T-helper 9 cell (primary cell): ENCODE results near the gene KLF15.

Experiments
- DNase-seq: peaks from one replicate; pipeline ENCODE4 v3.0.0-alpha.2; 2020

Gene KLF15

DNA sequence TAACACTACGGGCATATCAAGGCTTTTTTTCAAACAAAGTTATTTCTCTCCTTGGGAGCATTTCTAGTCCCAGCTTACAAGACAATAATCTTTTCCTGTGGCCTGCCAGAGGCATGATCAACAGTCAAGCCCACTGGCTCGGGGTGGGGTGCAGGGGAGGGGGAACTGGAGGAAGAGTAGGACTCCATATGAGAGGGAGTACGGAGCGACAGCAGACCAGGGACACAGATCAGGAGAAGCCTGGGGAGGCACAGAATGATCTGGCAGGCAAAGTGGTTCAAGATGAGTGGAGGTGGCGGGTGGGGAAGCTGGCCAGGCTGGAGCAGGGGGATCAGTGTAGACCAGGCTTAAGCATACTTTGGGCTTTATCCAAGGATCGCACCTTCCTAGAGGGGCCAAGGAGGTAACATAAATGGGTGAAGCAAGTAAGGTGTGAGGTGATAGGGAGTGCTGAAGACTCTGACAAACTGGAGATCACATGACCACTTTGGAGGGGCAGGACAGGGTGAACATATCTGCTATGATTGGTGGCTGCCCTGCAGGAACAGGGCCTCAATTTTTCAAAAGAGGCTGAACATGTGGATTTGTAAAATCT lies 37.4 kb downstream of the KLF15 start:
- DNase-seq: no peak

DNA sequence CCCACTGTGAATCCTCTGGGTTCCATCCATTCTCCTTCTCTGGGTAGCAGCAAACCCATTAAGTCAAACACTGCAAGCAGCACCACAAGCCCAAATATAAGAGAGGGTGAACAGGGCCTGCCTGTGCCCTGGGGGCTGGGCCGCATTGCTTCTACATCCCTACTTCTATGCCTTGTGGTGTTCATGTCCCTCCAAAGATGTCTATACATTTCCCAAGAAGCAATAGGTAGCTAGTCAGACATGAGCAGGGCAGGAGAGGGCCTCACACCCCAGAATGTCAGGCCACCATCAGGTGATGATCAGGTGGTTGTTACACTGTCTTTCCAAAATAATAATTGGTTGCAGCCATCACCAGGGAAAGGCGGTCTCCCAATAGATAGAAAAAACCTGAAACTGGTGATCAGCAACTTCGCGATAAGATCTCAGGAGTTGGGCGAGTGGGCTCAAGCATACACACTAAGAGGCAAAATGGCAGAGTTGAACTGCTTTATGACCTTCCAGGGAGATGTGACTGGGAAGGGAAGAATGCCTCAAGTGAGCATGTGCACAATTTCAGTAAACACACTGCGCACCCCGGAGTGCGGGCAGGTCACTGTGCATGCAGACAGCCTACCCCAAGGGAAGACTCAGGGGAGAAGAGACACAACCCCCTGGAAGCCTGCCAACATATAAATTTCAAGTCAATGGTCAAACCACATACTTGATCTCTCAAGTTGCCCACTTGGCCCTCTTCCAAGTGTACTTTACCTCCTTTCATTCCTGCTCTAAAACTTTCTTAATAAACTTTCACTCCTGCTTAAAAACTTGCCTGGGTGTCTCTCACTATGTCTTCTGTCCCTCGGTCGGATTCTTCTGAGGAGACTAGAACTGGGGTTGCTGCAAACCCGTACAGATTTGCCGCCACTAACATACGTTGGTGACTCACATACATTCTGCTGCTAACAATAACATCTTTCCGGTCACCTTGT lies 39.9 kb downstream of the KLF15 start:
- no peak for DNase-seq

- no peak for DNase-seq
These were observed 40.7 kb downstream of the KLF15 start for GRCh38 chr3:126316501-126316939.

- DNase-seq: no peak
These were observed 41.2 kb downstream of the KLF15 start for GRCh38 chr3:126316031-126316461.

DNA sequence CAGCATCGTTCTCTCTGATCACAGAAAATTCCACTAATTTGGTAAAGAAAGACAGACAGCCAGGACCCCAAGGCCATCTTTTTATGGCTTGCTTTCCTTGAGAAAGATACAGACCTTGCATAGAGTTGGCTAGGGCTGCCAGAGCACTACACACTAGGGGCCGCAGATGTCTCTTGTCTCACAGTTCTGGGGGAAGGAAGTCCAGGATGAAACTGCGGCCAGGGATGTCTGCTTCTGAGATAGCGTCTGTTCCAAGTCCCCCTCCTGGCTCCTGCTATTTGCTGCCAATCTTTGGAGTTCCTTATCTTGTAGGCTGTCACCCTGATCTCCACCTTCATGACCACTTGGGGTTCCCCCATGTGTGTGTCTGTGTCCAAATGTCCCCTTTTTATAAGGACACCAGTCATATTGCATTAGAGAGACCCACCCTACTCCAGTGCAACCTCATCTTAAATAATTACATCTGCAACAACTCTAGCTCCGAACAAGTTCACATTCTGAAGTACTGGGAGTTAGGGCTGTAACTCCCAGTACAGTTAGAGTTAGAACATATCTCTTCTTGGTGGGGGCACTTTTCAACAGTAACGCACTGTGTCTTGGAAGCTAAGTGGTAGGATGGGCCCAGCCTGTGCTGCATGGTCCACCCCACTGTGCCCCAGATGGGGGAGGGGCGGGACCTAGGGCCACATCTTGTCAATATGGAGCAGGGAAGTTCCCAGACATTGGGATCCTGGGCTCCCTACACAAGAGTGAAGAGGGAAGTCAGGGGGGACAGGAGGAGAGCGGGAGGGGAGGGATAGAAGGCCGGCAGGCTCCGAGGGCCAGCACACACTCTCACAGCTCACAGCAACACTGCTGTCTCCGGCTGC lies 42.2 kb downstream of the KLF15 start:
- DNase-seq: no peak

DNA sequence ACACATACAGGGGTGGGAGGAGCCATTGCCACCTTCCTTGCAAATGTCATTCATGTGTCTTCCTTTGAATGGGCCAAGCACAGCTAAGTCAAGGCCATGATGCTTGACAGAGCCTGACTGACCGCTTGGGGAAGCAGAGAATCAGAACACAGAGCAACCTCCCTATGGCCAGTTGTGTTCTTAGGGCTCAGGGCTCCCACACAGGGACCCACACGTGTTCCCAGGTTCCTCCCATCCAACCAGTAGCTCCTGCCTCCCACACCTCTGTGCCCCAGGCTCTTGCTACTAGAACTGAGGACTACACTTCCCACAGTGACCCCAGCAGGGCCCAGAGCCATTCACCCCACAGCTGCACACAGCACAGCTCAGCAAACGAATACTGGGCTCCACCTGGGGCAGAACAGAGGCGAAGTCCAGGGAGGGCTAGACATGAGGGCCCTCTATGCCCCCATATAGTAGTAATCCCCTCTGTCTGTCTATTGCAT lies 42.9 kb downstream of the KLF15 start:
- DNase-seq: no peak

GRCh38 chr3:126313580-126314304 lies 43.5 kb downstream of the KLF15 start:
- DNase-seq: no peak

GRCh38 chr3:126313166-126313565 lies 44.0 kb downstream of the KLF15 start:
- no peak for DNase-seq

- DNase-seq: no peak
These were observed 44.9 kb downstream of the KLF15 start for GRCh38 chr3:126312341-126312740.

DNA sequence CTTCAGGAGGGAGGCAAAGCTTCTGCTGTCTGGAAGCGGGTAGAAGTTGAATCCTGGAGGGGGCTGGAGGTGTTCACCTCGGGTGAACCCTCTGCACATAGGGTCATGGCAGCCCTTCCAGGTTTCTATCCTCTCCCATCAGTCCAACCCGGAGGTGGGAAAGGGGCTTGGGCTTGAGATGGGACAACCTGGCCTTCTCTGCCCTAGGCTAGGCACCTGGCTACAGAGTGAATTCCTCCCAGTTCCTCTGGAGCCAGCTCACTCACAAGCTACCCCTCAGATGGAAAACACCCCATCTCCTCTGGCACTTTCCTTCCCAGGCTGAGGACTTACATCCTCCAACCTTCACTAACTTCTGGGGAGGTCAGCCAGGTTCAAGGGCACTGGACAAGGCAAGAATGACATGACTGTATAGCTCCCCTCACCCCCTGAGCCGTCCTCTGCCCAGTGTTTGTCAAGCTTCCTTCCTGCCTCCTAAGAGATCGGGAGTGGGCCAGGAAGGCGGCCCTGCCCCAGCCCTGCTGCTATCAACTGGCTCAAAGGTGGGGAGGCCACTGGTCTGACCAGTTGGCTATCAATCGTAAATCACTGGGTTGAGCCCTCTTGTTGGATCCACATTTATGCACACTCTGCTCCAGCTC lies 45.8 kb downstream of the KLF15 start:
- no peak for DNase-seq

DNA sequence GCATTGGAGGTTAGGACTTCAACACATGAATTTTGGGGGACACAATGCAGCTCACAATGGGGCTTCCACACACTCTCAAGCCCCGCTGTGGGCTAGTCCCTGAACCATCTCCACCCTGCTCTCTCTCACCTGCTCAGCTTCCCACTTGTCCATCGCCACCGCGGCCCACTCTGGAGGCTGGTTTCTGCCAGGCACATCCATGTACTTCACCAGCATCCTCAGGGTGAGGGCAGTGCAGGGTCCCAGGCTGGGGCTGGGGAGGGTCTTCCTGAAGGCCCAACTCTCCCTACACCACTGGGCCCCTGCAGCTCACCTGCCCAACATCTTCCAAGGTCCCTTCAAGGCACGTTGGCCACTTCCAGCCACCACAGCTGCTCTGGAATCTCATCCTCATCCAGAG lies 46.4 kb downstream of the KLF15 start:
- no peak for DNase-seq

- no peak for DNase-seq
These were observed 47.1 kb downstream of the KLF15 start for GRCh38 chr3:126309861-126310655.

- no peak for DNase-seq
These were observed 48.0 kb downstream of the KLF15 start for GRCh38 chr3:126309165-126309564.

GRCh38 chr3:126308394-126309125 lies 48.6 kb downstream of the KLF15 start:
- DNase-seq: no peak

- no peak for DNase-seq
These were observed 49.4 kb downstream of the KLF15 start for GRCh38 chr3:126307591-126308393.

GRCh38 chr3:126306888-126307482 lies 50.2 kb downstream of the KLF15 start:
- no peak for DNase-seq

DNA sequence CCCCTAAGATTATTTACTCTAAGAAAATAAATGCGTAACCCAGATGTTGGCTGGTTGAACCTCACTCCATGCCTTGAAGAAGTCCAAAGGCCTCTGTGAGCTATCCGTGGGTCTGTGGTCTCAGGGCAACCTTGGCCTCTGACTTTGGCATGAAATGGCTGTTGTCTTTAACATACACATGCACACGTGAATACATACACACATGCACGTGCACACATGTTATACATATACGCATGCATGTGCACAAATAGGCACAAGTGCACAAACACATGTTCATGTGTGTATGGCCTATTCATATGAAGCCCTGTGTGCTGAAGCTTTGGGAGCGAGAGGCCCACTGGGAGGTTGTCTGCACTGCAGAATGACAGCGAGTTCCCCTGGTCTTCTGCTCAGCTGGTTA lies 50.8 kb downstream of the KLF15 start:
- no peak for DNase-seq

- DNase-seq: no peak
These were observed 51.8 kb downstream of the KLF15 start for GRCh38 chr3:126305427-126305826.

DNA sequence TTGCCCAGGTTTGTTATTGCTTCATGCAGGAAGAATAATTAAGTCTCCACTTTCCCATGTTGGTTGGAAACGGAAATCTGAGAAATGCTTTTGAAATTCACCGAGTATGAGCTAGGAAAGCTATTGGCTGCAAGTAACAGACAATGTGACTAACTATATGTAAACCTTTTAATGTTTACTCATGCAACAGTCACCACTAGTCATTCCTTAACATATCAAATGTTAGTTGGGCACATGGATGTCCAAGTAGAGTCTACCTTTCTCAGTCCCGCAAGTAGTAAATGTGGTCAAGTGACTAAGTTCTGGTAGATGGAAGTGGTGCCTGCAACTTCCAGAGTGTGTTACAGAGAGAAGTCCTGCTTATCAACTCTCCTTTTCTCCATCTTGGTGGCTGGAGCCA lies 52.5 kb downstream of the KLF15 start:
- no peak for DNase-seq
